IMR-90 (cell line): ENCODE data around the gene GCG. TPM values are rescaled to one million over a fixed set of nuclear protein-coding genes. Genes with fewer than 3 reads are reported as not detected.

Experiments
- ATAC-seq: fragments of 200-7000 bp; cut with Tn5 transposase; 2 replicates; pipeline ENCODE4 v1.9.1; 2020; ENCODE audit warnings: low read depth, mild to moderate bottlenecking, moderate library complexity
- BruUV-seq: library from RNA; stranded (reverse); fragments of 400-500 nt; replicated peaks from 2 replicates; lab custom pipeline; 2021; lab: Mats Ljungman, UMichigan
- CTCF ChIA-PET: fragments of 300-600 bp; formaldehyde crosslinking; extraction: SDS; loops from one replicate; lab custom pipeline; 2021; ENCODE audit warnings: antibody characterized with exemption; lab: Yijun Ruan, JAX
- POLR2A ChIA-PET: fragments of 300-600 bp; sonication (Branson Sonifier 250); formaldehyde crosslinking; loops from one replicate; lab custom pipeline; 2022; ENCODE audit warnings: antibody characterized with exemption; ENCODE audit not compliant: unreplicated experiment; lab: Charles Lee
- DNase-seq: peaks from one replicate; pipeline ENCODE4 v3.0.0; 2013
- H2AFZ ChIP-seq: replicated peaks from 2 replicates; pipeline ENCODE3; 2013; ENCODE audit warnings: low read length, mild to moderate bottlenecking; ENCODE audit not compliant: poor library complexity
- H2AK5ac ChIP-seq: 2 replicates; pipeline ENCODE4 v1.6.1; 2013; ENCODE audit warnings: low read depth, low read length, inconsistent platforms
- H2AK9ac ChIP-seq: replicated peaks from 2 replicates; pipeline ENCODE3; 2013; ENCODE audit warnings: mild to moderate bottlenecking, low read depth, low read length, moderate library complexity; ENCODE audit not compliant: poor library complexity
- H2BK120ac ChIP-seq: 2 replicates; pipeline ENCODE4 v1.6.1; 2013; ENCODE audit warnings: low read depth, low read length, inconsistent platforms
- H2BK15ac ChIP-seq: 3 replicates; pipeline ENCODE4 v1.6.1; 2013; ENCODE audit warnings: low read depth, low read length, inconsistent platforms
- H2BK20ac ChIP-seq: 2 replicates; pipeline ENCODE4 v1.6.1; 2013; ENCODE audit warnings: low read depth, mild to moderate bottlenecking, inconsistent platforms, low read length, moderate library complexity
- H2BK5ac ChIP-seq: 2 replicates; pipeline ENCODE4 v1.6.1; 2013; ENCODE audit warnings: mild to moderate bottlenecking, low read depth, low read length, inconsistent platforms; ENCODE audit not compliant: poor library complexity, severe bottlenecking
- H3K14ac ChIP-seq: replicated peaks from 2 replicates; pipeline ENCODE4 v1.6.1; 2013; ENCODE audit warnings: low read depth, low read length, inconsistent platforms
- H3K18ac ChIP-seq: 2 replicates; pipeline ENCODE4 v1.6.1; 2013; ENCODE audit warnings: low read depth, low read length, control low read depth
- H3K23ac ChIP-seq: 2 replicates; pipeline ENCODE4 v1.6.1; 2013; ENCODE audit warnings: low read depth, low read length, inconsistent platforms
- H3K27ac ChIP-seq: 2 replicates; pipeline ENCODE4 v1.5.1; 2013; ENCODE audit warnings: mild to moderate bottlenecking, control low read depth, low read length; ENCODE audit not compliant: insufficient read depth
- H3K27me3 ChIP-seq: 2 replicates; pipeline ENCODE4 v1.6.1; 2013; ENCODE audit warnings: low read length; ENCODE audit not compliant: control insufficient read depth, insufficient read depth
- H3K36me3 ChIP-seq: 2 replicates; pipeline ENCODE4 v1.6.1; 2013; ENCODE audit warnings: low read length, mixed read lengths; ENCODE audit not compliant: control insufficient read depth, insufficient read depth
- H3K4ac ChIP-seq: 2 replicates; pipeline ENCODE4 v1.6.1; 2013; ENCODE audit warnings: low read depth, low read length, inconsistent platforms
- H3K4me1 ChIP-seq: 2 replicates; pipeline ENCODE4 v1.6.1; 2013; ENCODE audit warnings: low read length, mixed read lengths; ENCODE audit not compliant: control insufficient read depth, insufficient read depth
- H3K4me2 ChIP-seq: 2 replicates; pipeline ENCODE4 v1.6.1; 2013; ENCODE audit warnings: low read depth, mild to moderate bottlenecking, control low read depth, low read length, moderate library complexity
- H3K4me3 ChIP-seq: 2 replicates; pipeline ENCODE4 v1.5.1; 2013; ENCODE audit warnings: low read depth, mild to moderate bottlenecking, control low read depth, low read length, moderate library complexity; ENCODE audit not compliant: insufficient read depth
- H3K56ac ChIP-seq: 2 replicates; pipeline ENCODE4 v1.6.1; 2013; ENCODE audit warnings: low read length, inconsistent platforms; ENCODE audit not compliant: insufficient read depth; ENCODE audit errors: extremely low read depth
- H3K79me1 ChIP-seq, 2 experiments: 2 replicates each; pipeline ENCODE4 v1.6.1; 2013; ENCODE audit warnings: low read length in 2 of 2, inconsistent platforms in 1 of 2, low read depth in 1 of 2
- H3K9ac ChIP-seq: 2 replicates; pipeline ENCODE4 v1.6.1; 2013; ENCODE audit warnings: low read depth, low read length, control low read depth
- H3K9me1 ChIP-seq: 2 replicates; pipeline ENCODE4 v1.6.1; 2013; ENCODE audit warnings: low read length, inconsistent platforms; ENCODE audit not compliant: insufficient read depth
- H3K9me3 ChIP-seq: 2 replicates; pipeline ENCODE4 v1.6.1; 2013; ENCODE audit warnings: low read length; ENCODE audit not compliant: control insufficient read depth, insufficient read depth
- H4K20me1 ChIP-seq: 2 replicates; pipeline ENCODE4 v1.6.1; 2013; ENCODE audit warnings: low read length, inconsistent platforms; ENCODE audit not compliant: insufficient read depth
- H4K5ac ChIP-seq: 2 replicates; pipeline ENCODE4 v1.6.1; 2013; ENCODE audit warnings: mild to moderate bottlenecking, low read depth, low read length, control low read depth
- H4K8ac ChIP-seq, 2 experiments: 2 replicates each; pipeline ENCODE4 v1.6.1; 2013; ENCODE audit warnings: low read depth in 2 of 2, low read length in 2 of 2, control low read depth in 1 of 2, inconsistent platforms in 1 of 2
- H4K91ac ChIP-seq: 2 replicates; pipeline ENCODE4 v1.6.1; 2013; ENCODE audit warnings: low read depth, low read length, inconsistent platforms; ENCODE audit not compliant: insufficient read depth
- BHLHE40 ChIP-seq: fragments of 150-350 bp; IDR thresholded peaks from 2 replicates; pipeline ENCODE4 v1.6.1; 2016; ENCODE audit warnings: mild to moderate bottlenecking, low read depth, low read length
- MAFK ChIP-seq: IDR thresholded peaks from 2 replicates; pipeline ENCODE4 v1.6.1; 2012; ENCODE audit warnings: low read depth, low read length, improper control_type of control experiment
- MXI1 ChIP-seq: IDR thresholded peaks from 2 replicates; pipeline ENCODE4 v1.6.1; 2012; ENCODE audit warnings: low read depth, mild to moderate bottlenecking, low read length, moderate library complexity, borderline replicate concordance
- NFE2L2 ChIP-seq: fragments of 150-350 bp; IDR thresholded peaks from 2 replicates; pipeline ENCODE4 v1.6.1; 2016; ENCODE audit warnings: low read depth, mild to moderate bottlenecking, low read length
- RCOR1 ChIP-seq: IDR thresholded peaks from 2 replicates; pipeline ENCODE4 v1.6.1; 2012; ENCODE audit warnings: mild to moderate bottlenecking, low read length, improper control_type of control experiment; ENCODE audit not compliant: insufficient replicate concordance
- SMC3 ChIP-seq: fragments of 150-350 bp; IDR thresholded peaks from 2 replicates; pipeline ENCODE4 v1.6.1; 2016; ENCODE audit warnings: low read depth, mild to moderate bottlenecking, antibody characterized with exemption, low read length, moderate library complexity
- WGBS, 2 experiments: methylation state at CpG; one replicate each; pipeline versions ENCODE4 v1.1.5 to v1.1.7; 2013; ENCODE audit warnings: missing lambda C conversion rate in 2 of 2; ENCODE audit not compliant: insufficient read length in 1 of 2; ENCODE audit errors: extremely low coverage in 2 of 2; 5-methylcytosine and 5-hydroxymethylcytosine counted together
- dilution Hi-C: fragments of 300-500 bp; cut with HindIII; formaldehyde crosslinking; loops from one replicate; pipeline ENCODE4 v1.14.3; 2018; ENCODE audit warnings: low sequenced_read_pairs; ENCODE audit not compliant: unreplicated experiment
- in situ Hi-C: fragments of 300-500 bp; cut with MboI; formaldehyde crosslinking; loops from 3 replicates; pipeline ENCODE4 v1.14.3; 2019; ENCODE audit warnings: low sequenced_read_pairs, inconsistent platforms, mixed read lengths
- intact Hi-C: fragments of 100-400 bp; cut with micrococcal nuclease; formaldehyde crosslinking; loops from 2 replicates; pipeline ENCODE4 v1.10.0; 2022
- polyA plus RNA-seq, 3 experiments: library from polyadenylated mRNA; depleted of rRNA; stranded (reverse); fragments of >200 nt; gene quantifications; 2 replicates each; pipeline ENCODE4 v1.2.3, GENCODE V29; 2012; ENCODE audit warnings: low replicate concordance in 1 of 3
- total RNA-seq: library from RNA; depleted of rRNA; stranded (reverse); fragments of >200 nt; gene quantifications from 2 replicates; pipeline ENCODE4 v1.2.3, GENCODE V29; 2012
- TF ChIP-seq, protein P1 (sequence below): fragments of 150-350 bp; IDR thresholded peaks from 2 replicates; pipeline ENCODE4 v1.6.1; 2016; ENCODE audit warnings: low read depth, mild to moderate bottlenecking, low read length, moderate library complexity, borderline replicate concordance
- TF ChIP-seq, protein P2 (sequence below): conservative IDR thresholded peaks from 2 replicates; pipeline ENCODE4 v1.5.1; 2012; ENCODE audit warnings: mild to moderate bottlenecking, low read depth, low read length, improper control_type of control experiment

The GCG gene
- total and polyA plus RNA-seq, 2 of the 4 experiments (the other 2 are of a cell fraction), result not detected

DNA sequence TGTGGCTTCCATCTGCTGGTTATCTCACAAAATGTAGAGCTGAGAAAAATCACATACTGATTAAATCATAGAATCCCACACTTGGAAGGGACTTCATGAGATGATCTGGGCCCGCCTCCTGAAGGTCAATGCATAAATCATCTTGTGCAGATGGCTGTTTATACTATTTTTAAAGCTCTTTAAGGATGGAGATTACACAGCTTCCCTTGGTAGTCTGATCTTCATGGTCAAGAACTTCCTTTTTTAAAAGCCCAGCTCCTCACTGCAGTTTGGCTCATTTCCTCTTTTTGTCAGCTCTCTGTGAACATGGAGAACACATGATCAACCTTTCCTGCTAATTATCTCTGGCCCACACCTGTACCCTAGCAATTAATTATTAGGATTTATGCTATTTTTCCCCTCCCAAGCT, 25.9 kb downstream of the GCG start:
- Histone ChIP-seq H2BK15ac (no peak overlapping the region), H3K9me1 (no peaks in the 10 kb centered on the region), H3K9me3 (no peaks in the 10 kb centered on the region), H2BK20ac (no peak overlapping the region), H4K5ac (no peak overlapping the region), H3K4ac (no peak overlapping the region; the same call in 1 of the 2 replicates), H4K8ac (no peak overlapping the region), H2AFZ (no peak overlapping the region), H3K14ac (no peak overlapping the region), H3K27ac (no peak overlapping the region), H3K79me1 (no peaks in the 10 kb centered on the region), H3K9ac (no peak overlapping the region), H3K56ac (no peak overlapping the region), H3K4me3 (no peak overlapping the region), H2BK120ac (no peak overlapping the region), H3K36me3 (no peaks in the 10 kb centered on the region), H3K4me1 (peaks cover 5% of the 10 kb centered on the region; the same call in 1 of the 2 replicates), H2AK5ac (no peak overlapping the region), H3K4me2 (no peak overlapping the region), H3K18ac (no peak overlapping the region), H3K23ac (no peak overlapping the region), H3K27me3 (peaks cover 2% of the 10 kb centered on the region; the same call in 1 of the 2 replicates), H4K91ac (no peak overlapping the region), H4K20me1 (no peaks in the 10 kb centered on the region), H2BK5ac (no peak overlapping the region), H2AK9ac (no peak overlapping the region)
- TF ChIP-seq, protein P1, sequence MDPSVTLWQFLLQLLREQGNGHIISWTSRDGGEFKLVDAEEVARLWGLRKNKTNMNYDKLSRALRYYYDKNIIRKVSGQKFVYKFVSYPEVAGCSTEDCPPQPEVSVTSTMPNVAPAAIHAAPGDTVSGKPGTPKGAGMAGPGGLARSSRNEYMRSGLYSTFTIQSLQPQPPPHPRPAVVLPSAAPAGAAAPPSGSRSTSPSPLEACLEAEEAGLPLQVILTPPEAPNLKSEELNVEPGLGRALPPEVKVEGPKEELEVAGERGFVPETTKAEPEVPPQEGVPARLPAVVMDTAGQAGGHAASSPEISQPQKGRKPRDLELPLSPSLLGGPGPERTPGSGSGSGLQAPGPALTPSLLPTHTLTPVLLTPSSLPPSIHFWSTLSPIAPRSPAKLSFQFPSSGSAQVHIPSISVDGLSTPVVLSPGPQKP, result no peak
- TF ChIP-seq NFE2L2 (no peak), MXI1 (no peak), BHLHE40 (no peak), SMC3 (no peak), RCOR1 (no peak), MAFK (no peak)
- TF ChIP-seq, protein P2, sequence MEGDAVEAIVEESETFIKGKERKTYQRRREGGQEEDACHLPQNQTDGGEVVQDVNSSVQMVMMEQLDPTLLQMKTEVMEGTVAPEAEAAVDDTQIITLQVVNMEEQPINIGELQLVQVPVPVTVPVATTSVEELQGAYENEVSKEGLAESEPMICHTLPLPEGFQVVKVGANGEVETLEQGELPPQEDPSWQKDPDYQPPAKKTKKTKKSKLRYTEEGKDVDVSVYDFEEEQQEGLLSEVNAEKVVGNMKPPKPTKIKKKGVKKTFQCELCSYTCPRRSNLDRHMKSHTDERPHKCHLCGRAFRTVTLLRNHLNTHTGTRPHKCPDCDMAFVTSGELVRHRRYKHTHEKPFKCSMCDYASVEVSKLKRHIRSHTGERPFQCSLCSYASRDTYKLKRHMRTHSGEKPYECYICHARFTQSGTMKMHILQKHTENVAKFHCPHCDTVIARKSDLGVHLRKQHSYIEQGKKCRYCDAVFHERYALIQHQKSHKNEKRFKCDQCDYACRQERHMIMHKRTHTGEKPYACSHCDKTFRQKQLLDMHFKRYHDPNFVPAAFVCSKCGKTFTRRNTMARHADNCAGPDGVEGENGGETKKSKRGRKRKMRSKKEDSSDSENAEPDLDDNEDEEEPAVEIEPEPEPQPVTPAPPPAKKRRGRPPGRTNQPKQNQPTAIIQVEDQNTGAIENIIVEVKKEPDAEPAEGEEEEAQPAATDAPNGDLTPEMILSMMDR, result no peak
- POLR2A ChIA-PET, result no interaction called here
- dilution Hi-C loops, result no loop called here
- no peak for ATAC-seq
- BruUV-seq, result no TSS peak
- in situ Hi-C loops, result loop anchor here (5.0 to 10.0 kb wide), 2 partner anchors 121 to 539 kb away; no protein-coding TSS in a partner anchor
- intact Hi-C loops, result loop anchor here (10.0 kb wide), 1 partner anchor 701 kb away; no protein-coding TSS in a partner anchor
- DNase-seq, result peak; percentile 34
- CTCF ChIA-PET, result interaction anchor here (0.6 to 3.6 kb wide), 6 partner anchors 94 to 539 kb away, joined by 3 to 21 read pairs (median 4); no protein-coding TSS in a partner anchor
- WGBS, 2 experiments, result no CpG with 5 or more reads among the region's 1 CpG
